GM12892 (cell line): ENCODE results near the gene PRKAG3.

ENCODE experiments used
- POLR2A ChIP-seq: IDR thresholded peaks from 2 replicates; pipeline ENCODE4 v1.6.1; 2011; ENCODE audit warnings: low read depth, low read length, control low read depth
- POLR2AphosphoS5 ChIP-seq: IDR thresholded peaks from 2 replicates; pipeline ENCODE4 v1.6.1; 2011; ENCODE audit warnings: low read depth, low read length, control low read depth

GRCh38 chr2:218863021-218863520, 31.5 kb upstream of the PRKAG3 start:
- TF ChIP-seq POLR2AphosphoS5 (no peak), POLR2A (no peak)
